Measurements from ENCODE around the gene EZH2. TPM values are rescaled to one million over a fixed set of nuclear protein-coding genes. Genes with fewer than 3 reads are reported as not detected.

Gene EZH2
- total and polyA plus RNA-seq, 2 experiments from 2014 or later, result 10.7 to 11.7 TPM

DNA sequence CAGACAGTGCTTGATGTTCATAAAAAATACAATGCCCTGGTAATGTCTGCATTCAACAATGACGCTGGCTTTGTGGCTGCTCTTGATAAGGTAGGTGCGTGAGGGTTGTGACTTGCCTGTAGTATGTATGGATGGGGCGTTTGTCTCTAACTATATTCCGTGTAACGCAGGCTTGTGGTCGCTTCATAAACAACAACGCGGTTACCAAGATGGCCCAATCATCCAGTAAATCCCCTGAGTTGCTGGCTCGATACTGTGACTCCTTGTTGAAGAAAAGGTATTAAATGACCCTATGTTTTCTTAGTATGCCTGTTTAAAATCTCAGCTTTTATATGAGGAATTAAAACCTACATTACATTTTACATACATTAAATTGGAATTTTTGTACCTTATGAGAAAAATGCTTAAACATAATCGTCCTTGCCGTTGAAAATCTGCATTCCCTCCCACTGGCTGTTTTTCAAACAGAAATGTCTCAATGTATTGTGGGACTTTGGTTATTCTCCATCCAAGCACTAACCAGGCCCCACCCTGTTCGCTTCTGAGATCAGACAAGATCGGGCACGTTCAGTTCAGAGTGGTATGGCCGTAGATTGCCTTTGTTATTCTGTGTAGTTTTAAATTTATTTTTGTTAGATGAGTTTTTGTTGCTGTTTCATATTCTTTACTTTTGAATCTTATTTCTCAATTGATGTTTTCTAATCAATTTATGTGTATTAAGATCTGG is 100.1 kb downstream of the EZH2 start:
- Histone ChIP-seq H4K20me1 (ENCODE audit: insufficient read depth, poor library complexity, severe bottlenecking) (no peaks in the 10 kb centered on the region), H3K79me2 (no peaks in the 10 kb centered on the region), H3K27me3 (no peaks in the 10 kb centered on the region), H3K4me1 (ENCODE audit: insufficient read depth) (no peaks in the 10 kb centered on the region), H3K9me3 (ENCODE audit: low read depth) (no peaks in the 10 kb centered on the region), H3K4me2 (no peak overlapping the region), H3K9me2 (replicated peaks; ENCODE audit: insufficient read depth) (no peaks in the 10 kb centered on the region), H2AFZ (no peak overlapping the region), H3K27ac (no peak overlapping the region), H3K36me3 (replicated peaks; ENCODE audit: insufficient read depth, low read depth) (no peaks in the 10 kb centered on the region), H3K4me3 (no peak overlapping the region)
- DNase-seq (ENCODE audit: low spot score), result no peak
- WGBS (ENCODE audit: low lambda C conversion rate, missing lambda C conversion rate), result 87% methylated on average over 15 of the region's 15 CpGs
- TF ChIP-seq EZH2phosphoT487 (IDR thresholded peaks at IDR 0.05; ENCODE audit: low read depth, severe bottlenecking, unreplicated experiment) (no peak), EZH2 (IDR thresholded peaks at IDR 0.05; ENCODE audit: borderline replicate concordance) (no peak)
- TF ChIP-seq, protein P1, sequence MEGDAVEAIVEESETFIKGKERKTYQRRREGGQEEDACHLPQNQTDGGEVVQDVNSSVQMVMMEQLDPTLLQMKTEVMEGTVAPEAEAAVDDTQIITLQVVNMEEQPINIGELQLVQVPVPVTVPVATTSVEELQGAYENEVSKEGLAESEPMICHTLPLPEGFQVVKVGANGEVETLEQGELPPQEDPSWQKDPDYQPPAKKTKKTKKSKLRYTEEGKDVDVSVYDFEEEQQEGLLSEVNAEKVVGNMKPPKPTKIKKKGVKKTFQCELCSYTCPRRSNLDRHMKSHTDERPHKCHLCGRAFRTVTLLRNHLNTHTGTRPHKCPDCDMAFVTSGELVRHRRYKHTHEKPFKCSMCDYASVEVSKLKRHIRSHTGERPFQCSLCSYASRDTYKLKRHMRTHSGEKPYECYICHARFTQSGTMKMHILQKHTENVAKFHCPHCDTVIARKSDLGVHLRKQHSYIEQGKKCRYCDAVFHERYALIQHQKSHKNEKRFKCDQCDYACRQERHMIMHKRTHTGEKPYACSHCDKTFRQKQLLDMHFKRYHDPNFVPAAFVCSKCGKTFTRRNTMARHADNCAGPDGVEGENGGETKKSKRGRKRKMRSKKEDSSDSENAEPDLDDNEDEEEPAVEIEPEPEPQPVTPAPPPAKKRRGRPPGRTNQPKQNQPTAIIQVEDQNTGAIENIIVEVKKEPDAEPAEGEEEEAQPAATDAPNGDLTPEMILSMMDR (IDR thresholded peaks at IDR 0.05; ENCODE audit: poor library complexity), result no peak

DNA sequence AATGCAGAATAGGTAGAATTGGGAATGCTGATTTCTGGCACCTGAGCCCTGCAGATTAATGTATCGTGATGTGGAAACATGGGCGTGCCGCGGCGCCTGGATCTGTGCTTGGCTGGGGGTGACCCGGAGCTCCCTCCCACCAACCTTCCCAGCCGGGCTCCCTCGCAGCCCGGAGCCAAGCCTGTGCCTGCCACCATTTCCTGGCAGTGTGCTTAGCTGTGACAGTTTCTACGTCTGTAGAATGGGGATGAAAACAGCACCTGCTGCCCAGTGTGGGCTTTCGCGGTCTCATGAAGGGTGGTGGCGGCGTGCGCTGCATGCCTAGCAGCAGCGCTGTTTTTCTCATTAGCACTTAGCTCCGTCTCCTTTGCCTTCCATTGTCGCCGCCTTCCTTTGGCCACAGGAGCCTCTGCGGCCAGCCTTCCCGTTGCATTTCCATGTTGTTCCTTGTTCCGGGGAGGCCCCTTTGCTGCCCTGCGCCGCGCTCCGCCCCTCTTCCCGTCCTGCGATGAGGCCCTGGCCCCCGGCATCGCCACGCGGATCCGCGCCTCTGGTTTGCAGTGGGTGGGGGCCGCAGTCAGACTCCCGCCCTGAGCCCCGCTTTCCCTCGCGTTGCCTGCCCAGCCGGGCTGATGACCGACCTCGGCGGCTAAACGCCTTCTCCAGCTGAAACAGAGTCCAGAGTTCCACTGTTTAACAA is 101.2 kb downstream of the EZH2 start:
- Histone ChIP-seq H3K27me3 (no peaks in the 10 kb centered on the region), H3K79me2 (peaks cover 2% of the 10 kb centered on the region), H3K4me1 (ENCODE audit: insufficient read depth) (no peaks in the 10 kb centered on the region), H3K9me2 (replicated peaks; ENCODE audit: insufficient read depth) (no peaks in the 10 kb centered on the region), H3K4me2 (no peak overlapping the region), H2AFZ (no peak overlapping the region), H3K9me3 (ENCODE audit: low read depth) (no peaks in the 10 kb centered on the region), H3K27ac (no peak overlapping the region), H4K20me1 (ENCODE audit: insufficient read depth, poor library complexity, severe bottlenecking) (no peaks in the 10 kb centered on the region), H3K36me3 (replicated peaks; ENCODE audit: insufficient read depth, low read depth) (no peaks in the 10 kb centered on the region), H3K4me3 (no peak overlapping the region)
- TF ChIP-seq EZH2phosphoT487 (IDR thresholded peaks at IDR 0.05; ENCODE audit: low read depth, severe bottlenecking, unreplicated experiment) (no peak), EZH2 (IDR thresholded peaks at IDR 0.05; ENCODE audit: borderline replicate concordance) (no peak)
- TF ChIP-seq, protein P1 (IDR thresholded peaks at IDR 0.05; ENCODE audit: poor library complexity), result no peak
- DNase-seq (ENCODE audit: low spot score), result no peak
- 93% methylated on average over 44 of the region's 44 CpGs for WGBS (ENCODE audit: low lambda C conversion rate, missing lambda C conversion rate)

DNA sequence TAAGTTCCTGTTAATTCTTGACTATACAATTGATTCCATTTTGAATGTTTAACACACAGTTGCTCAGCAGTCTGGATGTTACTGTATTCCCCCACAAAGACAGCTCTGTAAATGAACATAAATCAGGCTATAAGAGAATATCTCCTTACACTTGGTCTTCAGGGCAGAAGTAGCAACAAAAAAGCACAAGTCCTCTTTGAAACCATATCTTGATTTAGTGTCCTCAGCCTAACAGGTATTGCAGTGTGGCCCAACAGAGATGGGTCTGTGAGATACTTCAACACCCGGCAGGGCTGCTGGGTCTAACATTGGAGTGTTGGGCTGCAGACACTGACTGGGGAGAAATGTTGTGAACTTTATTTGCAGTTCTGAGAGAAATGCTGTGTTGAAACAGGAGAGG is 109.6 kb downstream of the EZH2 start:
- peaks cover 6% of the 10 kb centered on the region for H3K79me2 ChIP-seq
- no peak overlapping the region for H3K4me2 ChIP-seq
- DNase-seq (ENCODE audit: low spot score), result no peak
- H3K27ac ChIP-seq, result no peak overlapping the region
- H3K4me1 ChIP-seq (ENCODE audit: insufficient read depth), result no peaks in the 10 kb centered on the region
- H2AFZ ChIP-seq, result no peak overlapping the region
- no peaks in the 10 kb centered on the region for H3K9me2 ChIP-seq (replicated peaks; ENCODE audit: insufficient read depth)
- no peaks in the 10 kb centered on the region for H4K20me1 ChIP-seq (ENCODE audit: insufficient read depth, poor library complexity, severe bottlenecking)
- no peaks in the 10 kb centered on the region for H3K27me3 ChIP-seq
- H3K4me3 ChIP-seq, result no peak overlapping the region
- TF ChIP-seq EZH2phosphoT487 (IDR thresholded peaks at IDR 0.05; ENCODE audit: low read depth, severe bottlenecking, unreplicated experiment) (no peak), EZH2 (IDR thresholded peaks at IDR 0.05; ENCODE audit: borderline replicate concordance) (no peak)
- TF ChIP-seq, protein P1 (IDR thresholded peaks at IDR 0.05; ENCODE audit: poor library complexity), result no peak
- no peaks in the 10 kb centered on the region for H3K36me3 ChIP-seq (replicated peaks; ENCODE audit: insufficient read depth, low read depth)
- no peaks in the 10 kb centered on the region for H3K9me3 ChIP-seq (ENCODE audit: low read depth)
- 81% methylated on average over 1 of the region's 1 CpG for WGBS (ENCODE audit: low lambda C conversion rate, missing lambda C conversion rate)

All from hepatocyte (in vitro differentiated cells).